CD14-positive monocyte (primary cell): ENCODE measurements around the gene PLXDC1. TPM values are rescaled to one million over a fixed set of nuclear protein-coding genes. Genes with fewer than 3 reads are reported as not detected.

Experiments
- DNase-seq, 3 donors: peaks; one replicate each; pipeline ENCODE4 v3.0.0-alpha.2; 2011 to 2022
- H2AFZ ChIP-seq: 2 replicates; pipeline ENCODE4 v1.6.0; 2012; ENCODE audit warnings: mild to moderate bottlenecking, low read depth, low read length, inconsistent platforms; ENCODE audit not compliant: insufficient read depth, poor library complexity, severe bottlenecking
- H3K27ac ChIP-seq, 2 donors: 1 replicate in 1 of 2; 2 replicates in 1 of 2; pipeline ENCODE4 v1.5.1; 2012 to 2013; ENCODE audit warnings: low read length in 2 of 2, control low read depth in 1 of 2, inconsistent platforms in 1 of 2, low read depth in 1 of 2, mild to moderate bottlenecking in 1 of 2
- H3K27me3 ChIP-seq, 2 donors: one replicate each; pipeline versions ENCODE4 v1.6.0 to v1.6.1; 2011 to 2013; ENCODE audit warnings: low read length in 2 of 2; ENCODE audit not compliant: control insufficient read depth in 2 of 2, insufficient read depth in 2 of 2
- H3K36me3 ChIP-seq, 2 donors: replicated peaks in 1 of 2; 1 replicate in 1 of 2; 2 replicates in 1 of 2; pipeline versions ENCODE4 v1.5.1 to v1.6.1; 2012 to 2013; ENCODE audit warnings: low read length in 2 of 2, control low read depth in 1 of 2, inconsistent platforms in 1 of 2, mild to moderate bottlenecking in 1 of 2; ENCODE audit not compliant: insufficient read depth in 2 of 2, control insufficient read depth in 1 of 2
- H3K4me1 ChIP-seq, 2 donors: 1 replicate in 1 of 2; 2 replicates in 1 of 2; pipeline versions ENCODE4 v1.5.1 to v1.6.1; 2012 to 2013; ENCODE audit warnings: low read length in 2 of 2, control low read depth in 1 of 2, inconsistent platforms in 1 of 2, mild to moderate bottlenecking in 1 of 2, moderate library complexity in 1 of 2; ENCODE audit not compliant: insufficient read depth in 2 of 2, control insufficient read depth in 1 of 2
- H3K4me2 ChIP-seq: replicated peaks from 2 replicates; pipeline ENCODE3; 2012; ENCODE audit warnings: low read length, moderate library complexity, mild to moderate bottlenecking; ENCODE audit not compliant: poor library complexity, severe bottlenecking; ENCODE audit errors: extremely low read depth
- H3K4me3 ChIP-seq, 3 experiments: fragments of 200-600 bp in 1 of 3; sonication (generic) in 1 of 3; replicated peaks in 1 of 3; 1 replicate in 2 of 3; 2 replicates in 1 of 3; pipeline ENCODE4 v1.5.1; 2011 to 2013; ENCODE audit warnings: low read length in 3 of 3, mild to moderate bottlenecking in 3 of 3, control low read depth in 2 of 3, low read depth in 2 of 3, inconsistent platforms in 1 of 3, moderate library complexity in 1 of 3
- H3K79me2 ChIP-seq: 2 replicates; pipeline ENCODE4 v1.6.0; 2012; ENCODE audit warnings: mild to moderate bottlenecking, control low read depth, inconsistent platforms, low read length, moderate library complexity; ENCODE audit not compliant: insufficient read depth
- H3K9ac ChIP-seq: 2 replicates; pipeline ENCODE4 v1.6.0; 2017; ENCODE audit warnings: low read length, mild to moderate bottlenecking; ENCODE audit not compliant: insufficient read depth, poor library complexity, severe bottlenecking
- H3K9me3 ChIP-seq, 2 donors: replicated peaks in 1 of 2; 1 replicate in 1 of 2; 2 replicates in 1 of 2; pipeline versions ENCODE4 v1.5.1 to v1.6.1; 2012 to 2013; ENCODE audit warnings: low read length in 2 of 2, control low read depth in 1 of 2; ENCODE audit not compliant: control insufficient read depth in 1 of 2, insufficient read depth in 1 of 2
- H4K20me1 ChIP-seq: 2 replicates; pipeline ENCODE4 v1.6.0; 2012; ENCODE audit warnings: mild to moderate bottlenecking, low read length, control low read depth, moderate library complexity; ENCODE audit not compliant: insufficient read depth
- H3K27ac Mint-ChIP-seq, 7 donors: one replicate each; pipeline ENCODE4 v1.8.0; 2020; ENCODE audit warnings: mild to moderate bottlenecking in 7 of 7, mixed read lengths in 7 of 7, moderate library complexity in 6 of 7, inconsistent platforms in 2 of 7
- H3K27me3 Mint-ChIP-seq, 3 donors: one replicate each; pipeline ENCODE4 v1.8.0; 2021 to 2022; ENCODE audit warnings: low read depth in 3 of 3, mild to moderate bottlenecking in 3 of 3, mixed read lengths in 3 of 3, moderate library complexity in 3 of 3, inconsistent platforms in 1 of 3
- H3K36me3 Mint-ChIP-seq, 2 donors: one replicate each; pipeline ENCODE4 v1.8.0; 2020; ENCODE audit warnings: mixed read lengths in 2 of 2, inconsistent platforms in 1 of 2, mild to moderate bottlenecking in 1 of 2
- H3K4me1 Mint-ChIP-seq: one replicate; pipeline ENCODE4 v1.8.0; 2020; ENCODE audit warnings: mild to moderate bottlenecking, mixed read lengths
- H3K4me3 Mint-ChIP-seq, 2 donors: one replicate each; pipeline ENCODE4 v1.8.0; 2020; ENCODE audit warnings: mild to moderate bottlenecking in 2 of 2, mixed read lengths in 2 of 2, moderate library complexity in 1 of 2
- H3K9me3 Mint-ChIP-seq, 7 donors: one replicate each; pipeline ENCODE4 v1.8.0; 2020 to 2022; ENCODE audit warnings: mixed read lengths in 7 of 7, mild to moderate bottlenecking in 6 of 7, moderate library complexity in 6 of 7, inconsistent platforms in 2 of 7
- WGBS: methylation state at CpG from one replicate; pipeline ENCODE4 v1.1.5; 2013; ENCODE audit warnings: missing lambda C conversion rate; ENCODE audit not compliant: insufficient coverage; 5-methylcytosine and 5-hydroxymethylcytosine counted together
- intact Hi-C, 2 donors: fragments of 100-400 bp; cut with micrococcal nuclease; formaldehyde crosslinking; loops; one replicate each; pipeline versions ENCODE4 v1.15.0 to v1.15.1; 2023
- polyA plus RNA-seq, 3 donors: library from polyadenylated mRNA; depleted of rRNA in 1 of 3; unstranded in 2 of 3; stranded (reverse) in 1 of 3; fragments of 300-500 nt in 2 of 3; fragments of >200 nt in 1 of 3; fragmentation: Illumina TruSeq in 2 of 3; gene quantifications; 1 replicate in 2 of 3; 2 replicates in 1 of 3; pipeline ENCODE4 v1.2.3, GENCODE V29; 2012 to 2021
- TF ChIP-seq, protein P1 (sequence below): fragments of 200-600 bp; IDR thresholded peaks from one replicate; pipeline ENCODE4 v1.8.0; 2022; ENCODE audit warnings: antibody characterized with exemption, mild to moderate bottlenecking

Gene PLXDC1
- polyA plus RNA-seq, 3 donors: 0.21 TPM; not detected in 2

DNA sequence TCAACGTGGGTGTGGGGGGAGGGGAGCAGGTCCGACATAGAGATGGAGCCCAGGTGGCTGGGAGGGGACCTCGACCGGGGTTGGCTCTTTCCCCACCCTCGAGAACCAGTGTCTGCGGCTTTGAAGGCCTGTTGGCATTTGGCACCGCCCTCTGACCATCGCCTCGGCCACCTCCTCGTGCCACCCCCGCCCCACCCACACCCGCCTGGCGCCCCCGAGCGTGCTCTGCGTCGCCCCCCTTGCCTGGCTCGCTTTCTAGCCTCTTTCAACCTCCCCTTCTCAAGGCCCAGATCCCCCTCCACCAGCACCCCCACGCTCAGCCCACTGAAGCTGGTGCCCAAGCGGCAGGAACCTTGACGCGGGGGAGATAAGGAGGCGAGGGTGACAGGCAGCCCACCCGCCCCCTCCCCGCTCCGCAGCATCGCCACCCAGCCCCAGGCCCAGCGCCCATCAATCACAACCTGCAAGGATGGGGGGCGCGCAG, 45.4 kb upstream of the PLXDC1 start:
- TF ChIP-seq, protein P1, sequence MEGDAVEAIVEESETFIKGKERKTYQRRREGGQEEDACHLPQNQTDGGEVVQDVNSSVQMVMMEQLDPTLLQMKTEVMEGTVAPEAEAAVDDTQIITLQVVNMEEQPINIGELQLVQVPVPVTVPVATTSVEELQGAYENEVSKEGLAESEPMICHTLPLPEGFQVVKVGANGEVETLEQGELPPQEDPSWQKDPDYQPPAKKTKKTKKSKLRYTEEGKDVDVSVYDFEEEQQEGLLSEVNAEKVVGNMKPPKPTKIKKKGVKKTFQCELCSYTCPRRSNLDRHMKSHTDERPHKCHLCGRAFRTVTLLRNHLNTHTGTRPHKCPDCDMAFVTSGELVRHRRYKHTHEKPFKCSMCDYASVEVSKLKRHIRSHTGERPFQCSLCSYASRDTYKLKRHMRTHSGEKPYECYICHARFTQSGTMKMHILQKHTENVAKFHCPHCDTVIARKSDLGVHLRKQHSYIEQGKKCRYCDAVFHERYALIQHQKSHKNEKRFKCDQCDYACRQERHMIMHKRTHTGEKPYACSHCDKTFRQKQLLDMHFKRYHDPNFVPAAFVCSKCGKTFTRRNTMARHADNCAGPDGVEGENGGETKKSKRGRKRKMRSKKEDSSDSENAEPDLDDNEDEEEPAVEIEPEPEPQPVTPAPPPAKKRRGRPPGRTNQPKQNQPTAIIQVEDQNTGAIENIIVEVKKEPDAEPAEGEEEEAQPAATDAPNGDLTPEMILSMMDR: no peak
- 0% methylated on average over 19 of the region's 30 CpGs for WGBS
- Mint-ChIP-seq H3K36me3 (peaks cover 30 to 32% of the 10 kb centered on the region in 2 donors), H3K4me3 (peak overlapping the region; percentile 80 to 87), H3K27me3 (peaks cover 0 to 3% (median 2%) of the 10 kb centered on the region in 3 donors), H3K27ac (peak overlapping the region in 2 of 7 donors; percentile 33 to 75), H3K9me3 (no peaks in the 10 kb centered on the region), H3K4me1 (peaks cover 49% of the 10 kb centered on the region)
- Histone ChIP-seq H4K20me1 (peaks cover 18% of the 10 kb centered on the region), H3K9me3 (no peaks in the 10 kb centered on the region), H3K27ac (peak overlapping the region; percentile 13 to 64), H3K27me3 (no peaks in the 10 kb centered on the region), H3K36me3 (peaks cover 20 to 31% of the 10 kb centered on the region in 2 donors), H2AFZ (peak overlapping the region; percentile 94), H3K9ac (peak overlapping the region; percentile 65), H3K4me3 (peak overlapping the region; percentile 57 to 91 (median 60)), H3K4me2 (peak overlapping the region; percentile 92), H3K79me2 (peaks cover 18% of the 10 kb centered on the region), H3K4me1 (peaks cover 50 to 60% of the 10 kb centered on the region in 2 donors)
- DNase-seq: no peak
- intact Hi-C loops: loop anchor here (2.0 to 5.0 kb wide), 2 partner anchors 32 to 35 kb away; no protein-coding TSS in a partner anchor

DNA sequence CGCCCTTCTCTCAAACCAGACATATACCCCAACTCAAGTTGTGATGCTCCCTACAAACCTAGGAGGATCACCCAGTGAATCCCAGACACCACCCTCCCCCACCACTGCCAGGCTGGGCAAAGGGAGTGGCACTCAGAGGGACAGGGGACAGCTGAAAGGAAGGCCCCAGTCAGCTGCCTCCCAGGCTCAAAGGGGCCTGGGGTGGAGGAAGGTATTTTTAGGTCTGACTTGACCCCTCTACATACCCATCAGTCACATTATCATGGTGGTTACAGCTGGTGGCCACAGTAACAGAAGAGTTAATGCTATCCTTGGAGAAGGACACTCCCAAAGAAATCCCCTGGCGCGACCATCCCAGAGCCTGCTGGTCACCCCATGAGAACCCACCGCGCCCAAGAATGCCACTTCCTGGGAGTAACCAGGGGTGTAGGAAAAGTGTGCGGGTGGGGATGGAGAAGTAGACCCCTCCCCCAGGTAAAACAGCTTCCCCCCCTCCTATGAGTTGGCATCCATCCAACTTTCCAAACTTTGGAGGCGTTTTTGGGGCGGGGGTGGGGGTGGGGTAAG, 44.9 kb upstream of the PLXDC1 start:
- peak overlapping the region; percentile 63 to 65 for H3K4me3 Mint-ChIP-seq
- H4K20me1 ChIP-seq: peaks cover 13% of the 10 kb centered on the region
- H2AFZ ChIP-seq: no peak overlapping the region
- no peaks in the 10 kb centered on the region for H3K9me3 Mint-ChIP-seq
- H3K9me3 ChIP-seq: no peaks in the 10 kb centered on the region
- intact Hi-C loops: loop anchor here (2.0 to 5.0 kb wide), 2 partner anchors 32 to 34 kb away; no protein-coding TSS in a partner anchor
- DNase-seq: no peak
- peaks cover 46% of the 10 kb centered on the region for H3K4me1 Mint-ChIP-seq
- peaks cover 31% of the 10 kb centered on the region in 2 donors for H3K36me3 Mint-ChIP-seq
- H3K36me3 ChIP-seq: peaks cover 20 to 32% of the 10 kb centered on the region in 2 donors
- peak overlapping the region in 1 of 3 experiments; percentile 91 for H3K4me3 ChIP-seq
- no peaks in the 10 kb centered on the region for H3K27me3 ChIP-seq
- no CpG with 5 or more reads among the region's 8 CpGs for WGBS
- H3K9ac ChIP-seq: no peak overlapping the region
- TF ChIP-seq, protein P1: no peak
- peaks cover 13% of the 10 kb centered on the region for H3K79me2 ChIP-seq
- H3K27ac ChIP-seq: no peak overlapping the region
- peak overlapping the region; percentile 92 for H3K4me2 ChIP-seq
- no peak overlapping the region for H3K27ac Mint-ChIP-seq
- peaks cover 45 to 55% of the 10 kb centered on the region in 2 donors for H3K4me1 ChIP-seq
- H3K27me3 Mint-ChIP-seq: peaks cover 0 to 3% (median 2%) of the 10 kb centered on the region in 3 donors
